Stomach (tissue), 4 donors: Measurements from ENCODE around the gene LPAR3.

Source experiments
- POLR2AphosphoS5 ChIP-seq, 3 donors: sonication (generic); formaldehyde crosslinking; IDR thresholded peaks; one replicate each; pipeline ENCODE4 v1.6.1; 2016; ENCODE audit warnings: antibody characterized with exemption in 3 of 3
- TF ChIP-seq, protein P1 (sequence below), 7 experiments: fragments of 450-650 bp in 4 of 7; fragments of 200-600 bp in 3 of 7; sonication (generic) in 3 of 7; IDR thresholded peaks; one replicate each; pipeline ENCODE4 v1.5.1; 2016 to 2019; ENCODE audit warnings: antibody characterized with exemption in 7 of 7, control low read depth in 2 of 7, mild to moderate bottlenecking in 1 of 7

DNA sequence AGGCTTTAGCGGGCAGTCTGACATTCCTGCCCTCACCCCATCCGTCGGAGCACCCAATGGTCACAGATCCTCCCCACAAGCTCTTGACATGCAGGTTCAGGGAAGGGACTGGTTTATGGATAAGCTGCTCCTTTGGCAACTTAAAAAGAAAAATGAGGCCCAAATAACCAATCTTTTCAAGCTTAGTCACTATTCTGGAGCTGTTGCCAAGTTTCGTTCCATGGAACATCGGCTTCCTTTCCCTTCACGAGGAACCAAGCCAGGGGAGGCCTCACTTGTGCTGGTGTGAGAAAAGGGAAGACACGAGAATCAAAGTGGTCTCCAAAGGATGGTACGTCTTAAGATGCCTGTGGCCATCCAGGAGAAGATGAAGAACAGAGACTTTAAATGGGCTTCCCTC lies 46.1 kb upstream of the LPAR3 start:
- TF ChIP-seq, protein P1, sequence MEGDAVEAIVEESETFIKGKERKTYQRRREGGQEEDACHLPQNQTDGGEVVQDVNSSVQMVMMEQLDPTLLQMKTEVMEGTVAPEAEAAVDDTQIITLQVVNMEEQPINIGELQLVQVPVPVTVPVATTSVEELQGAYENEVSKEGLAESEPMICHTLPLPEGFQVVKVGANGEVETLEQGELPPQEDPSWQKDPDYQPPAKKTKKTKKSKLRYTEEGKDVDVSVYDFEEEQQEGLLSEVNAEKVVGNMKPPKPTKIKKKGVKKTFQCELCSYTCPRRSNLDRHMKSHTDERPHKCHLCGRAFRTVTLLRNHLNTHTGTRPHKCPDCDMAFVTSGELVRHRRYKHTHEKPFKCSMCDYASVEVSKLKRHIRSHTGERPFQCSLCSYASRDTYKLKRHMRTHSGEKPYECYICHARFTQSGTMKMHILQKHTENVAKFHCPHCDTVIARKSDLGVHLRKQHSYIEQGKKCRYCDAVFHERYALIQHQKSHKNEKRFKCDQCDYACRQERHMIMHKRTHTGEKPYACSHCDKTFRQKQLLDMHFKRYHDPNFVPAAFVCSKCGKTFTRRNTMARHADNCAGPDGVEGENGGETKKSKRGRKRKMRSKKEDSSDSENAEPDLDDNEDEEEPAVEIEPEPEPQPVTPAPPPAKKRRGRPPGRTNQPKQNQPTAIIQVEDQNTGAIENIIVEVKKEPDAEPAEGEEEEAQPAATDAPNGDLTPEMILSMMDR (IDR thresholded peaks at IDR 0.05), result no peak
- TF ChIP-seq POLR2AphosphoS5 (IDR thresholded peaks at IDR 0.05), result no peak
